A549 (cell line): ENCODE measurements around the gene MRPS9. TPM values are rescaled to one million over a fixed set of nuclear protein-coding genes. Genes with fewer than 3 reads are reported as not detected.

Experiments used
- ATAC-seq, 2 experiments: fragments of 200-7000 bp in 1 of 2; fragments of >200 bp in 1 of 2; cut with Nextera tagmentation in 1 of 2; cut with Tn5 transposase in 1 of 2; 3 replicates each; pipeline versions ENCODE4 v1.8.0 to v1.9.1; 2018 to 2020; ENCODE audit warnings: mild to moderate bottlenecking in 1 of 2, moderate library complexity in 1 of 2
- CTCF ChIA-PET: fragments of 300-600 bp; sonication (Branson Sonifier 250); formaldehyde crosslinking; extraction: SDS; loops from one replicate; lab custom pipeline; 2021; ENCODE audit warnings: antibody characterized with exemption, inconsistent platforms; lab: Yijun Ruan, JAX
- POLR2A ChIA-PET: fragments of 350-600 bp; formaldehyde crosslinking; extraction: SDS; loops from one replicate; lab custom pipeline; 2021; ENCODE audit warnings: antibody characterized with exemption, inconsistent platforms; lab: Yijun Ruan, JAX
- DNase-seq, 2 experiments: peaks; one replicate each; pipeline versions ENCODE4 v3.0.0 to v3.0.0-alpha.2; 2011 to 2016; ENCODE audit warnings: low read depth in 1 of 2, low spot score in 1 of 2
- FAIRE-seq: peaks from 2 replicates; lab custom pipeline; 2011; peaks lifted over from hg19 to GRCh38; lab: Jason Lieb, UNC
- H3K27ac ChIP-seq, 2 experiments: fragments of >200 bp; sonication (Bioruptor Twin); formaldehyde crosslinking; 3 replicates each; pipeline ENCODE4 v1.5.1; 2016 to 2017
- H3K4me1 ChIP-seq: fragments of >200 bp; sonication (Bioruptor Twin); formaldehyde crosslinking; 3 replicates; pipeline ENCODE4 v1.6.1; 2016
- H3K4me2 ChIP-seq: fragments of >200 bp; sonication (Bioruptor Twin); formaldehyde crosslinking; 3 replicates; pipeline ENCODE4 v1.6.1; 2016
- H3K4me3 ChIP-seq: fragments of >200 bp; sonication (Bioruptor Twin); formaldehyde crosslinking; 3 replicates; pipeline ENCODE4 v1.5.1; 2016
- H3K9me3 ChIP-seq: fragments of >200 bp; sonication (Bioruptor Twin); formaldehyde crosslinking; 3 replicates; pipeline ENCODE4 v1.6.1; 2016
- BHLHE40 ChIP-seq: IDR thresholded peaks from 2 replicates; pipeline ENCODE4 v1.6.1; 2012; ENCODE audit warnings: low read depth, low read length, inconsistent platforms
- CBX2 ChIP-seq: fragments of 200-600 bp; sonication (generic); IDR thresholded peaks from 2 replicates; pipeline ENCODE4 v1.6.1; 2016; ENCODE audit warnings: low read depth, mild to moderate bottlenecking, borderline replicate concordance
- CBX8 ChIP-seq: fragments of 200-600 bp; sonication (generic); IDR thresholded peaks from 2 replicates; pipeline ENCODE4 v1.6.1; 2016
- CTCF ChIP-seq: fragments of >200 bp; sonication (Bioruptor Twin); formaldehyde crosslinking; IDR thresholded peaks from 3 replicates; pipeline ENCODE4 v1.5.1; 2016
- E2F6 ChIP-seq: IDR thresholded peaks from 2 replicates; pipeline ENCODE4 v1.6.1; 2012; ENCODE audit warnings: low read depth, borderline replicate concordance
- EHF ChIP-seq: fragments of 250-450 bp; sonication (Bioruptor Pico); IDR thresholded peaks from 2 replicates; pipeline ENCODE4 v1.5.0; 2020; ENCODE audit warnings: mild to moderate bottlenecking
- EHMT2 ChIP-seq: fragments of 200-600 bp; sonication (generic); IDR thresholded peaks from 2 replicates; pipeline ENCODE4 v1.6.1; 2016; ENCODE audit warnings: antibody characterized with exemption, low read depth, mild to moderate bottlenecking, moderate library complexity
- EP300 ChIP-seq, 2 experiments: fragments of >200 bp; sonication (Bioruptor Twin); formaldehyde crosslinking; IDR thresholded peaks; 2 replicates in 1 of 2; 3 replicates in 1 of 2; pipeline ENCODE4 v1.6.1; 2016 to 2017
- FOSB ChIP-seq: fragments of 250-450 bp; sonication (Bioruptor Pico); IDR thresholded peaks from 2 replicates; pipeline ENCODE4 v1.5.0; 2020; ENCODE audit warnings: mild to moderate bottlenecking, moderate library complexity
- GATA3 ChIP-seq: IDR thresholded peaks from 2 replicates; pipeline ENCODE4 v1.6.1; 2012; ENCODE audit warnings: borderline replicate concordance
- HEYL ChIP-seq: fragments of 250-450 bp; sonication (Bioruptor Pico); IDR thresholded peaks from 2 replicates; pipeline ENCODE4 v1.8.0; 2021; ENCODE audit warnings: mild to moderate bottlenecking, moderate library complexity
- HOXA7 ChIP-seq: fragments of 250-450 bp; sonication (Bioruptor Pico); IDR thresholded peaks from 2 replicates; pipeline ENCODE4 v1.5.0; 2020; ENCODE audit warnings: mild to moderate bottlenecking, moderate library complexity
- HOXB5 ChIP-seq: fragments of 250-450 bp; sonication (Bioruptor Pico); IDR thresholded peaks from 2 replicates; pipeline ENCODE4 v1.5.0; 2020; ENCODE audit warnings: mild to moderate bottlenecking, moderate library complexity
- JUN ChIP-seq, 2 experiments: fragments of >200 bp; sonication (Bioruptor Twin); formaldehyde crosslinking; IDR thresholded peaks; 2 replicates in 1 of 2; 3 replicates in 1 of 2; pipeline ENCODE4 v1.6.1; 2016 to 2017
- JUNB ChIP-seq: fragments of >200 bp; sonication (Bioruptor Twin); formaldehyde crosslinking; IDR thresholded peaks from 2 replicates; pipeline ENCODE4 v1.6.1; 2016
- KDM1A ChIP-seq: fragments of 200-600 bp; sonication (generic); IDR thresholded peaks from 2 replicates; pipeline ENCODE4 v1.6.1; 2016; ENCODE audit warnings: low read depth, mild to moderate bottlenecking
- KDM5A ChIP-seq: fragments of 200-600 bp; sonication (generic); IDR thresholded peaks from 2 replicates; pipeline ENCODE4 v1.6.1; 2016; ENCODE audit warnings: antibody characterized with exemption, mild to moderate bottlenecking
- MYC ChIP-seq: IDR thresholded peaks from 2 replicates; pipeline ENCODE4 v1.6.1; 2012; ENCODE audit warnings: mild to moderate bottlenecking, inconsistent platforms, low read length, improper control_type of control experiment, borderline replicate concordance
- RCOR1 ChIP-seq: fragments of 150-350 bp; IDR thresholded peaks from 2 replicates; pipeline ENCODE4 v1.6.1; 2014; ENCODE audit warnings: antibody characterized with exemption, low read length, low read depth
- ZC3H11A ChIP-seq: fragments of 450-650 bp; IDR thresholded peaks from 2 replicates; pipeline ENCODE4 v1.6.1; 2014; ENCODE audit warnings: antibody characterized with exemption, mild to moderate bottlenecking
- WGBS: methylation state at CpG from one replicate; pipeline ENCODE4 v1.1.6; 2017; ENCODE audit errors: missing lambda C conversion rate; 5-methylcytosine and 5-hydroxymethylcytosine counted together
- polyA plus RNA-seq, 4 experiments: library from polyadenylated mRNA; depleted of rRNA in 3 of 4; stranded (reverse); fragments of >200 nt; fragmentation: RNase III in 1 of 4; extraction: RNeasy Plus Mini Kit Qiagen cat#74134 plus additional on column Dnase treatment in 1 of 4; gene quantifications; 2 replicates in 3 of 4; 3 replicates in 1 of 4; pipeline ENCODE4 v1.2.3, GENCODE V29; 2011 to 2017
- TF ChIP-seq, protein P1 (sequence below): fragments of >200 bp; sonication (Bioruptor Twin); formaldehyde crosslinking; IDR thresholded peaks from 2 replicates; pipeline ENCODE4 v1.6.1; 2016
- TF ChIP-seq, protein P2 (sequence below): fragments of 200-600 bp; sonication (generic); IDR thresholded peaks from 2 replicates; pipeline ENCODE4 v1.6.1; 2016; ENCODE audit warnings: antibody characterized with exemption, mild to moderate bottlenecking, moderate library complexity
- TF ChIP-seq, protein P3 (sequence below): fragments of 250-450 bp; sonication (Bioruptor Pico); IDR thresholded peaks from 2 replicates; pipeline ENCODE4 v1.5.0; 2021; ENCODE audit warnings: mild to moderate bottlenecking, moderate library complexity, borderline replicate concordance

The MRPS9 gene
- polyA plus RNA-seq, 2 of the 4 experiments (the other 2 are of a cell fraction), result 42.5 to 54.4 TPM

DNA sequence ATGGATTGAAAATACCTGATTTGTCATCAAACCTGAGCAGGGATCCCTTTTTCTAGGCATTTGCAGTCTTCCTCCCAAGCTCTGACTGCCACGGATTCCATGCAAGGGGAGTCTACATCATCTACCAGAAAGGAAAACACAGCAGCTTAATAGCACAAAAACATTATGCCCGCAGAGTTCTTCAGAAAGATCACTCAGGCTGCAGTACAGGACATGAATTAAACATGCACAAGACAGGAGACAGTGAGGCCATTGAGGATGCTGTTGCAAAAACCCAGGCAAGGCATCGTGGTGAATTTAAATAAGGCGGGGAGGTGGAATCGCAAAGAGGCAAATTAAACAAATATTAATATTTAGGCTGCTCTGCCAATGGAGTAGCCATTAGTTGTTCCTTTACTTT is 88.5 kb downstream of the MRPS9 start (continued):
- TF ChIP-seq HOXA7 (no peak), CBX2 (no peak), EHF (CRISPR knock-in tag) (no peak), EP300 (IDR thresholded peaks at IDR 0.05) (no peak)

DNA sequence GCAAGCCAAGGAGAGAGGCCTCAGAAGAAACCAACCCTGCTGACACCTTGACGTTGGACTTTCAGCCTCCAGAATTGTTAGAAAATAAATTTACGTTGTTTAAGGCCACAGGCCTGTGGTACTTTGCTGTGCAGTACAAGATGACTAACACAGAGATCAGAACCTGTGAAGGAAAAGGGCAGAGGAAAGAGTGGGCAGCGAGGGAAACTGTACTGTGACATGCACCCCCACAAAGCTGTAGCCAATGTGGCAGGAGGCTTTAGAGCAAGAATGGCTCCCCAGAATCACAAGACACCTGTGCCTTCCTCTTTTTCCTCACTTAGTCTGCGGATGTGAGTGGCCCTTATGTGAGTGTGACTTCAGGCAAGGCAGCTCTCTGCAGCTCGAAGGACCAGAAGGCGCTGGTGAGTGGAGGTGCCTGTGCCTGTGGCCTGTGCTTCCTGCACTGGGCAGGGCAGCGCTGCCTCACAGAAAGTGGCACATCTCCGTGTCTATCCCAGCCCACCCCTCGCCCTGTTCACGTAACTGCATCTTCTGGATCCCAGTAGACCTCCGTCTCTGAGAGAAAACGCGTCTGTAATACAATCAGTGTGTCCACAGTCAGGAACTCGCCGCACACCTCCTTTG is 89.5 kb downstream of the MRPS9 start:
- Histone ChIP-seq H3K4me3 (no peak overlapping the region), H3K9me3 (no peaks in the 10 kb centered on the region), H3K4me1 (no peaks in the 10 kb centered on the region), H3K27ac (no peak overlapping the region), H3K4me2 (no peak overlapping the region)
- FAIRE-seq, result no peak
- no peak for ATAC-seq
- ChIA-PET CTCF (no interaction called here), POLR2A (no interaction called here)
- TF ChIP-seq EHMT2, result no peak
- TF ChIP-seq EP300 (IDR thresholded peaks at IDR 0.05), result no peak
- no peak for TF ChIP-seq ZC3H11A
- no peak for TF ChIP-seq KDM5A
- TF ChIP-seq CTCF, result no peak
- TF ChIP-seq, protein P1, sequence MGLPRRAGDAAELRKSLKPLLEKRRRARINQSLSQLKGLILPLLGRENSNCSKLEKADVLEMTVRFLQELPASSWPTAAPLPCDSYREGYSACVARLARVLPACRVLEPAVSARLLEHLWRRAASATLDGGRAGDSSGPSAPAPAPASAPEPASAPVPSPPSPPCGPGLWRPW, result no peak
- no peak for TF ChIP-seq CBX8
- no peak for TF ChIP-seq JUN (IDR thresholded peaks at IDR 0.05)
- TF ChIP-seq MYC, result no peak
- no peak for TF ChIP-seq E2F6
- 59% methylated on average over 15 of the region's 15 CpGs for WGBS
- no peak for DNase-seq

DNA sequence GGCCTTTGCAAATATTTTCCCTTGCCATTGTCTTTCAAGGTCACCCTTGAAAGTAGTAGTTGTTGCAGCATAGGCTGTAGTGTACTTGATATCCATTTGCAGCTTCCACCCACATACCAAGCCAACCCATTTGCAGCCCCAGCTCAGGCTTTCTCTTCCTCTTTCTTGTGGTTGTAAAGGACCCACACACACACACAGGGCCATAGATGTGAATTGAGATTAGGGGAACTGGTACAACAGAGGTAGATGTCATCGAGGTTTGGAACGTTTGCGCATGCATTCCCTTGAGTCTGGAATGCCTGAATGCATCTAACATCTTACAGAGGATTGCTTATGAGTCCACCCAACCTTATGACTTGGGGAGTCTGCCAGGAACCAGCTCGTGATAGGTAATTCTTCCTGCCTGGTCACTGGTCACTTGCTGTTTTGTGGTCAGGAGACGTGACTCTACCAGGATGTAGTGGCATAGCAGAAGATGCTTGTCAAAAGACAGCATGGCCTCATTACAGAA is 91.9 kb downstream of the MRPS9 start:
- TF ChIP-seq HOXB5 (no peak), EP300 (IDR thresholded peaks at IDR 0.05) (no peak), HOXA7 (no peak), BHLHE40 (no peak), JUN (IDR thresholded peaks at IDR 0.05) (no peak), JUNB (no peak), HEYL (CRISPR knock-in tag) (no peak), KDM1A (no peak), GATA3 (no peak), FOSB (CRISPR knock-in tag) (no peak), RCOR1 (no peak)
- TF ChIP-seq, protein P2, sequence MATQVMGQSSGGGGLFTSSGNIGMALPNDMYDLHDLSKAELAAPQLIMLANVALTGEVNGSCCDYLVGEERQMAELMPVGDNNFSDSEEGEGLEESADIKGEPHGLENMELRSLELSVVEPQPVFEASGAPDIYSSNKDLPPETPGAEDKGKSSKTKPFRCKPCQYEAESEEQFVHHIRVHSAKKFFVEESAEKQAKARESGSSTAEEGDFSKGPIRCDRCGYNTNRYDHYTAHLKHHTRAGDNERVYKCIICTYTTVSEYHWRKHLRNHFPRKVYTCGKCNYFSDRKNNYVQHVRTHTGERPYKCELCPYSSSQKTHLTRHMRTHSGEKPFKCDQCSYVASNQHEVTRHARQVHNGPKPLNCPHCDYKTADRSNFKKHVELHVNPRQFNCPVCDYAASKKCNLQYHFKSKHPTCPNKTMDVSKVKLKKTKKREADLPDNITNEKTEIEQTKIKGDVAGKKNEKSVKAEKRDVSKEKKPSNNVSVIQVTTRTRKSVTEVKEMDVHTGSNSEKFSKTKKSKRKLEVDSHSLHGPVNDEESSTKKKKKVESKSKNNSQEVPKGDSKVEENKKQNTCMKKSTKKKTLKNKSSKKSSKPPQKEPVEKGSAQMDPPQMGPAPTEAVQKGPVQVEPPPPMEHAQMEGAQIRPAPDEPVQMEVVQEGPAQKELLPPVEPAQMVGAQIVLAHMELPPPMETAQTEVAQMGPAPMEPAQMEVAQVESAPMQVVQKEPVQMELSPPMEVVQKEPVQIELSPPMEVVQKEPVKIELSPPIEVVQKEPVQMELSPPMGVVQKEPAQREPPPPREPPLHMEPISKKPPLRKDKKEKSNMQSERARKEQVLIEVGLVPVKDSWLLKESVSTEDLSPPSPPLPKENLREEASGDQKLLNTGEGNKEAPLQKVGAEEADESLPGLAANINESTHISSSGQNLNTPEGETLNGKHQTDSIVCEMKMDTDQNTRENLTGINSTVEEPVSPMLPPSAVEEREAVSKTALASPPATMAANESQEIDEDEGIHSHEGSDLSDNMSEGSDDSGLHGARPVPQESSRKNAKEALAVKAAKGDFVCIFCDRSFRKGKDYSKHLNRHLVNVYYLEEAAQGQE, result no peak
- TF ChIP-seq, protein P1, result no peak
- TF ChIP-seq, protein P3, sequence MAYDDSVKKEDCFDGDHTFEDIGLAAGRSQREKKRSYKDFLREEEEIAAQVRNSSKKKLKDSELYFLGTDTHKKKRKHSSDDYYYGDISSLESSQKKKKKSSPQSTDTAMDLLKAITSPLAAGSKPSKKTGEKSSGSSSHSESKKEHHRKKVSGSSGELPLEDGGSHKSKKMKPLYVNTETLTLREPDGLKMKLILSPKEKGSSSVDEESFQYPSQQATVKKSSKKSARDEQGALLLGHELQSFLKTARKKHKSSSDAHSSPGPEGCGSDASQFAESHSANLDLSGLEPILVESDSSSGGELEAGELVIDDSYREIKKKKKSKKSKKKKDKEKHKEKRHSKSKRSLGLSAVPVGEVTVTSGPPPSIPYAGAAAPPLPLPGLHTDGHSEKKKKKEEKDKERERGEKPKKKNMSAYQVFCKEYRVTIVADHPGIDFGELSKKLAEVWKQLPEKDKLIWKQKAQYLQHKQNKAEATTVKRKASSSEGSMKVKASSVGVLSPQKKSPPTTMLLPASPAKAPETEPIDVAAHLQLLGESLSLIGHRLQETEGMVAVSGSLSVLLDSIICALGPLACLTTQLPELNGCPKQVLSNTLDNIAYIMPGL, result no peak
- DNase-seq (no peak), FAIRE-seq (no peak), ATAC-seq (no peak)
- ChIA-PET CTCF (interaction anchor here (1.0 kb wide), 2 partner anchors 14 to 106 kb away, joined by 3 to 4 read pairs; no protein-coding TSS in a partner anchor), POLR2A (no interaction called here)
- no peaks in the 10 kb centered on the region for H3K9me3 ChIP-seq
- no peak overlapping the region for H3K4me3 ChIP-seq
- H3K4me2 ChIP-seq, result no peak overlapping the region
- no peaks in the 10 kb centered on the region for H3K4me1 ChIP-seq
- no peak overlapping the region for H3K27ac ChIP-seq
- 40% methylated on average over 5 of the region's 5 CpGs for WGBS
